Renal cortex interstitium (tissue), 11 donors: Measurements from ENCODE around the gene BBOX1. TPM values are rescaled to one million over a fixed set of nuclear protein-coding genes. Genes with fewer than 3 reads are reported as not detected.
"Not testable (repeated sequence)": the region's sequence is repeated elsewhere in the genome, so short reads cannot be mapped to it uniquely, and the experiment has no call there.

Source experiments
- DNase-seq, 11 donors: peaks; one replicate each; pipeline ENCODE4 v3.0.0-alpha.2; 2013; ENCODE audit warnings: low read depth in 9 of 11, low spot score in 4 of 11; ENCODE audit errors: extremely low read depth in 1 of 11
- polyA plus RNA-seq, 3 donors: library from polyadenylated mRNA; unstranded; fragments of 120-200 nt; gene quantifications; one replicate each; pipeline ENCODE4 v1.2.1, GENCODE V29; 2013; ENCODE audit not compliant: insufficient read length in 3 of 3

Gene BBOX1
- polyA plus RNA-seq, 3 donors: 50.4 to 53.3 (median 52.0) TPM

DNA sequence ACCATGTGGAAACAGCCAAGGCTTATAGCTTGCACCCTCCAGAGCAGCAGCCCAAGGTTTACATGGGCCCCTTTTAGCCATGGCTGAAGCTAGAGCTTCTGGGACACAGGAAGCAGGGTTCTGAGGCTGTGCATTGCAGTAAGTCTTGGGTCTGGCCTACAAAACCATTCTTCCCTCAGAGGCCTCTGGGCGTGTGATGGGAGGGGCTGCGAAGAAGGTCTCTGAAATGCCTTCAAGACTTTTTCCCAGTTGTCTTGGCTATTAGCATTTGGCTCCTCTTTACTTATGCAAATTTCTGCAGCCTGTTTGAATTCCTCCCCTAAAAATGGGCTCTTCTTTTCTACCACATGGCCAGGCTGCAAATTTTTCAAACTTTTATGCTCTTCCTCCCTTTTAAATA is 109.5 kb downstream of the BBOX1 start:
- no peak for DNase-seq

GRCh38 chr11:27153136-27153535 is 112.5 kb downstream of the BBOX1 start:
- DNase-seq: no peak

GRCh38 chr11:27158456-27159334 is 118.1 kb downstream of the BBOX1 start:
- DNase-seq: peak; percentile 31 to 63 (median 49)

DNA sequence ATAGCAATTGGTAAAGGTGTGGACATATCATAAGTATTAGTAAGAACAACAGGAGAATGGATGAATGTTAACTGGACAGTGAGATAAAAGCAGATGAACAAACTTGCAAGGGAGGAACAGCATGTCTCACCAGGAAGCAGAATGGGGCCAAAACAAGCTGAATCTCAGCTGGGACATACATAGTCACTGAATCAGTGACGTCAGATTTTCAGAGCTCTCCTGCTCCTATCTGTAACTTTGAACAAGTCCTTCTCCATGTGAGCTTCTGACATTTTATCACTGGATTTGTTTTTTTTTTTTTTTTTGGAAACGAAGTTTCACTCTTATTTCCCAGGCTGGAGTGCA is 118.7 kb downstream of the BBOX1 start:
- no peak for DNase-seq

- no peak for DNase-seq
Observed at GRCh38 chr11:27161071-27161470, 120.5 kb downstream of the BBOX1 start.

DNA sequence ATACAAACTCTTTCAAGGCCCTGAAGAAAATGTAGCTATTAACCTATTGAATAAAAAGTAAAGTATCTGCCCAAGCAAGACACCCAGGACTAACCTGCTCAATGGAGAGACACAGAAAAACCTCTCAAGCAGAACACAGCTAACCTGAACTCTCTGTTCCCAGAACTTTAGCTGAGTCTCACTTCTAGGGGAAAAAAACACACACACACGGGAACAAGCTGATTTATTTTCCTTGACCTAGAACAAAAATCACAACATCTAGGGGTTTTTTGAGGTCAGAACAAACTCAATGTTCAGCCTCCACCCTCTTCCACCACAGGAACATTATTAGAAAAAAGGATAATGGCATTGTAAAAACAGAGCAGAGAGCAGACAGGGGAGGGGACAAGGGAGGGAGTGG is 121.6 kb downstream of the BBOX1 start:
- DNase-seq: no peak

DNA sequence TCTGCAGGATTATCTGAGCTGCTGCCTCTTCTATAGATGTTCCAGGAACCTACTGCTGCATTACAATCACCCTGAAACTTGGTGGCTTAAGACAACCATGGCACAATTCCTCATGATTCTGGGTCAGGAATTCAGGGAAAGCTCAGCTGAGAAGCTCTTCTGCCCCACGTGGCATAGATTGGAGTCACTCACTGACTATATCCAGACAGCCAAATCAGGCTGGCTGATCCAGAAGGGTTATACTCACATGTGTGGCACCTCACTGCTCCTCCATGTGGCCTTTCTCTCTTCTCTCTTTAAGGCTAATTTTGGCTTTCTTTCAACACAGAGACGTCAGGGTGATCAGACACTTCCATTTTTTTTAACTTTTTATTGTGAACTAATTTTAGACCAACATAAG is 125.5 kb downstream of the BBOX1 start:
- no peak for DNase-seq

DNA sequence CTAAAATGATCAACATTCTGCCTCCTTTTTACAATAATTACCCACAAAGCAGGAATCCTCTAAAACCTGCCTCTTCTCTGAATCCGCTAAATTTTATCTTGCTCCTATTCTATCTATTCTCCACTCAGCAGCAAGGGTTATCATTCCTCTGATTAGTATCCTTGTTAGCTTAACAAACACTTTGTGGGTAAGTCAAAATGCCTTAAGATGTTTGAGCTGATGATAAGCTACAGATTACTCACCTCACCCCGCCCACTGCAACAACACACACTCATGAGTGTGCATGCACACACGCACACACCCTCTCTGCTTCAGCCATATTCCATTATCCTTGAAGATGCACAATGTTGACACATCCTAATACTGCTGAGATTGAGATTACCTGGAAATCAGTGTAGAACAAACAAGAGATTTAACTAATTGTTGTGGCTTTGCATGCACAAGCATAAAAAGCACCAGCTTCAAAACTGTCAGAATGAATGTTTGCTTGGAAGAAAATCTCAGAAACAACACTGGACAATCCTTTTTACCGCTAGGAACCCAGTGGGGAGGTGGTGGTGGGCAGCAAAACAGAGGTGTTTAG is 130.9 kb downstream of the BBOX1 start:
- DNase-seq: no peak

GRCh38 chr11:27173545-27173944 is 132.9 kb downstream of the BBOX1 start:
- DNase-seq: no peak

GRCh38 chr11:27174021-27174420 is 133.4 kb downstream of the BBOX1 start:
- no peak for DNase-seq

GRCh38 chr11:27174672-27175210 is 134.1 kb downstream of the BBOX1 start:
- no peak for DNase-seq

- DNase-seq: not testable (repeated sequence)
Observed at GRCh38 chr11:27175562-27175961, 134.9 kb downstream of the BBOX1 start.

Other genes starting within 250 kb of the BBOX1 start
- gene FIBIN, start 46.7 kb upstream of the BBOX1 start, polyA plus RNA-seq: 10 to 100 TPM; 19.2 to 20.9 (median 19.6) TPM